ENCODE data around the gene WDR46.

DNA sequence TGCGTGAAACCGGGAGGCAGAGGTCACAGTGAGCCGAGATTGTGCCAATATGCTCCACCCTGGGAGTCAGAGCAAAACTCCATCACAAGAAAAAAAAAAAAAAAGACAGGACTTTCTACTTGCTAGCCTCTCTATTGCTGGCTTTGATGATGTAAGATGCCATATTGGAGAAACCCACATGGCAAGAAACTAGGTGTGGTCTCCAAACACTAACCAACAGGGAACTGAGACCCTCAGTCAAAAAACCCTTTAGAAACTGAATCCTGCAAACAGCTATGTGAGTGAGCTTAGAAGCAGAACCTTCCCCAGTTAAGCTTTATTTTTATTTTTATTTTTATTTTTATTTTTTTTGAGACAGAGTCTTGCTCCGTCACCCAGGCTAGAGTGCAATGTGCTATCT, 46.9 kb upstream of the WDR46 start:
- TF ChIP-seq POLR2AphosphoS5 (IDR thresholded peaks at IDR 0.05; ENCODE audit: low read depth, low read length) (no peak), FOXP2 (optimal IDR thresholded peaks at IDR 0.05; ENCODE audit: borderline replicate concordance, extremely low read depth, extremely low read length, insufficient read depth) (no peak), SIN3A (IDR thresholded peaks at IDR 0.05; ENCODE audit: borderline replicate concordance, insufficient read depth, low read length) (no peak), TAF1 (IDR thresholded peaks at IDR 0.05; ENCODE audit: borderline replicate concordance, insufficient read depth, low read length) (no peak)
- TF ChIP-seq, protein P1, sequence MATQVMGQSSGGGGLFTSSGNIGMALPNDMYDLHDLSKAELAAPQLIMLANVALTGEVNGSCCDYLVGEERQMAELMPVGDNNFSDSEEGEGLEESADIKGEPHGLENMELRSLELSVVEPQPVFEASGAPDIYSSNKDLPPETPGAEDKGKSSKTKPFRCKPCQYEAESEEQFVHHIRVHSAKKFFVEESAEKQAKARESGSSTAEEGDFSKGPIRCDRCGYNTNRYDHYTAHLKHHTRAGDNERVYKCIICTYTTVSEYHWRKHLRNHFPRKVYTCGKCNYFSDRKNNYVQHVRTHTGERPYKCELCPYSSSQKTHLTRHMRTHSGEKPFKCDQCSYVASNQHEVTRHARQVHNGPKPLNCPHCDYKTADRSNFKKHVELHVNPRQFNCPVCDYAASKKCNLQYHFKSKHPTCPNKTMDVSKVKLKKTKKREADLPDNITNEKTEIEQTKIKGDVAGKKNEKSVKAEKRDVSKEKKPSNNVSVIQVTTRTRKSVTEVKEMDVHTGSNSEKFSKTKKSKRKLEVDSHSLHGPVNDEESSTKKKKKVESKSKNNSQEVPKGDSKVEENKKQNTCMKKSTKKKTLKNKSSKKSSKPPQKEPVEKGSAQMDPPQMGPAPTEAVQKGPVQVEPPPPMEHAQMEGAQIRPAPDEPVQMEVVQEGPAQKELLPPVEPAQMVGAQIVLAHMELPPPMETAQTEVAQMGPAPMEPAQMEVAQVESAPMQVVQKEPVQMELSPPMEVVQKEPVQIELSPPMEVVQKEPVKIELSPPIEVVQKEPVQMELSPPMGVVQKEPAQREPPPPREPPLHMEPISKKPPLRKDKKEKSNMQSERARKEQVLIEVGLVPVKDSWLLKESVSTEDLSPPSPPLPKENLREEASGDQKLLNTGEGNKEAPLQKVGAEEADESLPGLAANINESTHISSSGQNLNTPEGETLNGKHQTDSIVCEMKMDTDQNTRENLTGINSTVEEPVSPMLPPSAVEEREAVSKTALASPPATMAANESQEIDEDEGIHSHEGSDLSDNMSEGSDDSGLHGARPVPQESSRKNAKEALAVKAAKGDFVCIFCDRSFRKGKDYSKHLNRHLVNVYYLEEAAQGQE (IDR thresholded peaks at IDR 0.05; ENCODE audit: insufficient read depth in 1 of 2, low read depth in 2 of 2, low read length in 2 of 2), result no peak
